HG02938 (cell line): Measurements from ENCODE around the gene WHRN.

ENCODE experiments used
- ATAC-seq: cut with Tn5 transposase; IDR thresholded peaks from one replicate; pipeline ENCODE4 v1.9.1; 2021; ENCODE audit warnings: mild to moderate bottlenecking, moderate library complexity; ENCODE audit not compliant: unreplicated experiment

Gene WHRN

GRCh38 chr9:114370251-114370967 is 134.9 kb downstream of the WHRN start:
- no peak for ATAC-seq

GRCh38 chr9:114369216-114370130 is 135.8 kb downstream of the WHRN start:
- no peak for ATAC-seq

- no peak for ATAC-seq
These were observed 137.3 kb downstream of the WHRN start for GRCh38 chr9:114367772-114368569.

- no peak for ATAC-seq
These were observed 137.9 kb downstream of the WHRN start for GRCh38 chr9:114367366-114367765.

- ATAC-seq: peak; percentile 46
These were observed 138.7 kb downstream of the WHRN start for GRCh38 chr9:114366334-114367128.

- no peak for ATAC-seq
These were observed 140.1 kb downstream of the WHRN start for GRCh38 chr9:114365194-114365593.

GRCh38 chr9:114364134-114365041 is 140.9 kb downstream of the WHRN start:
- no peak for ATAC-seq

GRCh38 chr9:114363424-114363823 is 141.8 kb downstream of the WHRN start:
- ATAC-seq: no peak

GRCh38 chr9:114362394-114362793 is 142.9 kb downstream of the WHRN start:
- no peak for ATAC-seq

GRCh38 chr9:114361542-114361941 is 143.7 kb downstream of the WHRN start:
- no peak for ATAC-seq

- no peak for ATAC-seq
These were observed 145.5 kb downstream of the WHRN start for GRCh38 chr9:114359801-114360200.

GRCh38 chr9:114357911-114358328 is 147.4 kb downstream of the WHRN start:
- no peak for ATAC-seq

- no peak for ATAC-seq
These were observed 147.9 kb downstream of the WHRN start for GRCh38 chr9:114357360-114357759.

GRCh38 chr9:114356792-114357191 is 148.5 kb downstream of the WHRN start:
- no peak for ATAC-seq

- no peak for ATAC-seq
These were observed 149.5 kb downstream of the WHRN start for GRCh38 chr9:114355821-114356220.
